Measurements from ENCODE around the gene QSER1. TPM values are rescaled to one million over a fixed set of nuclear protein-coding genes. Genes with fewer than 3 reads are reported as not detected.

QSER1 gene
- total and polyA plus RNA-seq, 9 of the 15 experiments (the other 6 are each of a cell fraction or from before 2014, with no cell fraction given), result 5.8 to 33.6 (median 22.3) TPM

- TF ChIP-seq RERE (CRISPR knock-in tag; IDR thresholded peaks at IDR 0.05; ENCODE audit: borderline replicate concordance), result no peak
- no peak for TF ChIP-seq ATF4 (CRISPR knock-in tag; IDR thresholded peaks at IDR 0.05)
- TF ChIP-seq HMG20A (CRISPR knock-in tag; conservative IDR thresholded peaks at IDR 0.05), result no peak
- TF ChIP-seq ZMIZ1 (IDR thresholded peaks at IDR 0.05; ENCODE audit: low read depth in 2 of 2, low read length in 2 of 2), result no peak
- TF ChIP-seq XRCC4 (IDR thresholded peaks at IDR 0.05; ENCODE audit: extremely low read depth, insufficient read depth, insufficient read length), result no peak
- TF ChIP-seq RBM34 (IDR thresholded peaks at IDR 0.05; ENCODE audit: borderline replicate concordance, insufficient read depth, low read length), result no peak
- TF ChIP-seq HNRNPK (IDR thresholded peaks at IDR 0.05; ENCODE audit: low read depth, low read length, poor library complexity, severe bottlenecking), result no peak
- no peak; the same call in 1 of the 2 replicates for TF ChIP-seq ZNF12 (CRISPR knock-in tag; IDR thresholded peaks at IDR 0.05)
- TF ChIP-seq NFE2 (IDR thresholded peaks at IDR 0.05; ENCODE audit: low read depth), result no peak
- TF ChIP-seq TFAM (CRISPR knock-in tag; conservative IDR thresholded peaks at IDR 0.05), result no peak
- TF ChIP-seq ZNF77 (CRISPR knock-in tag; IDR thresholded peaks at IDR 0.05), result no peak
- no peak for TF ChIP-seq SMARCB1 (IDR thresholded peaks at IDR 0.05; ENCODE audit: insufficient read length, low read depth)
- TF ChIP-seq U2AF2 (optimal IDR thresholded peaks at IDR 0.05; ENCODE audit: low read depth, low read length), result no peak
- TF ChIP-seq BCL6 (CRISPR knock-in tag; IDR thresholded peaks at IDR 0.05), result no peak
- no peak for TF ChIP-seq E2F5 (CRISPR knock-in tag; IDR thresholded peaks at IDR 0.05)
- no peak for TF ChIP-seq BMI1 (IDR thresholded peaks at IDR 0.05; ENCODE audit: low read length)
- TF ChIP-seq RAD21 (CRISPR knock-in tag; conservative IDR thresholded peaks at IDR 0.05 in 1 of 2, IDR thresholded peaks at IDR 0.05 in 1 of 2), result peak; percentile 10 to 21; a peak in 1 of 4 replicates
Observed at GRCh38 chr11:32893343-32894148, 935 bp downstream of the QSER1 start (continued).
